Neutrophil (primary cell): ENCODE measurements around the gene PAIP2.
A peak's percentile ranks its signal among the peaks of the same experiment; 100 is the strongest.

Experiments used
- H3K27ac ChIP-seq: fragments of 200-600 bp; sonication (generic); 2 replicates; pipeline ENCODE4 v1.5.1; 2016; ENCODE audit warnings: mild to moderate bottlenecking, moderate library complexity
- H3K27me3 ChIP-seq: fragments of 200-600 bp; sonication (generic); 2 replicates; pipeline ENCODE4 v1.6.0; 2016; ENCODE audit warnings: mild to moderate bottlenecking
- H3K36me3 ChIP-seq: fragments of 200-600 bp; sonication (generic); 2 replicates; pipeline ENCODE4 v1.5.1; 2017
- H3K4me1 ChIP-seq, 2 experiments: fragments of 200-600 bp in 1 of 2; sonication (generic) in 1 of 2; 1 replicate in 1 of 2; 2 replicates in 1 of 2; pipeline versions ENCODE4 v1.5.1 to v1.6.1; 2013 to 2016; ENCODE audit warnings: low read depth in 1 of 2, low read length in 1 of 2, mild to moderate bottlenecking in 1 of 2, moderate library complexity in 1 of 2; ENCODE audit not compliant: control insufficient read depth in 1 of 2, insufficient read depth in 1 of 2
- H3K4me3 ChIP-seq, 2 experiments: fragments of 200-600 bp in 1 of 2; sonication (generic) in 1 of 2; 1 replicate in 1 of 2; 2 replicates in 1 of 2; pipeline ENCODE4 v1.5.1; 2013 to 2016; ENCODE audit warnings: low read depth in 1 of 2, low read length in 1 of 2, mild to moderate bottlenecking in 1 of 2, moderate library complexity in 1 of 2
- H3K9me3 ChIP-seq: fragments of 200-600 bp; sonication (generic); 2 replicates; pipeline ENCODE4 v1.5.1; 2016
- CTCF ChIP-seq: fragments of 200-600 bp; sonication (generic); IDR thresholded peaks from 2 replicates; pipeline ENCODE4 v1.5.1; 2016; ENCODE audit warnings: antibody characterized with exemption

PAIP2 gene

GRCh38 chr5:139401546-139401945 lies 59.9 kb downstream of the PAIP2 start:
- H3K27me3 ChIP-seq, result no peaks in the 10 kb centered on the region
- no peak overlapping the region for H3K4me3 ChIP-seq
- H3K4me1 ChIP-seq, result peaks cover 14 to 16% of the 10 kb centered on the region in 2 experiments
- no peak overlapping the region for H3K27ac ChIP-seq
- H3K36me3 ChIP-seq, result no peaks in the 10 kb centered on the region
- H3K9me3 ChIP-seq, result no peaks in the 10 kb centered on the region
- TF ChIP-seq CTCF, result no peak

- Histone ChIP-seq H3K27ac (peak overlapping the region; percentile 92), H3K9me3 (no peaks in the 10 kb centered on the region), H3K36me3 (no peaks in the 10 kb centered on the region), H3K4me3 (no peak overlapping the region), H3K4me1 (peaks cover 14 to 16% of the 10 kb centered on the region in 2 experiments), H3K27me3 (no peaks in the 10 kb centered on the region)
- TF ChIP-seq CTCF, result peak; percentile 26
Measured at GRCh38 chr5:139402561-139403158, 61.0 kb downstream of the PAIP2 start.

- TF ChIP-seq CTCF, result no peak
- H3K9me3 ChIP-seq, result no peaks in the 10 kb centered on the region
- H3K4me3 ChIP-seq, result peak overlapping the region; percentile 70 to 91
- no peaks in the 10 kb centered on the region for H3K27me3 ChIP-seq
- H3K36me3 ChIP-seq, result no peaks in the 10 kb centered on the region
- H3K27ac ChIP-seq, result peak overlapping the region; percentile 92
- H3K4me1 ChIP-seq, result peaks cover 14 to 16% of the 10 kb centered on the region in 2 experiments
Measured at GRCh38 chr5:139403418-139403786, 61.7 kb downstream of the PAIP2 start.

- Histone ChIP-seq H3K9me3 (no peaks in the 10 kb centered on the region), H3K36me3 (no peaks in the 10 kb centered on the region), H3K4me3 (peak within 1 kb of the TSS; percentile 70 to 91), H3K27ac (peak within 1 kb of the TSS; percentile 92), H3K4me1 (peaks cover 14 to 16% of the 10 kb centered on the region in 2 experiments), H3K27me3 (no peaks in the 10 kb centered on the region)
- no peak for TF ChIP-seq CTCF
Measured at GRCh38 chr5:139403787-139404483, 62.3 kb downstream of the PAIP2 start, which contains the start of gene SPATA24. TSS of gene SPATA24 (minus strand) at chr5:139404089. CDS start at chr5:139404060, 29 bp downstream.

- Histone ChIP-seq H3K4me3 (peak overlapping the region; percentile 70 to 91), H3K36me3 (no peaks in the 10 kb centered on the region), H3K27ac (peak overlapping the region; percentile 92), H3K27me3 (no peaks in the 10 kb centered on the region), H3K4me1 (peaks cover 14 to 16% of the 10 kb centered on the region in 2 experiments), H3K9me3 (no peaks in the 10 kb centered on the region)
- TF ChIP-seq CTCF, result no peak
Measured at GRCh38 chr5:139404484-139404840, 62.8 kb downstream of the PAIP2 start.
